ENCODE measurements around the gene ITGB5. TPM values are rescaled to one million over a fixed set of nuclear protein-coding genes. Genes with fewer than 3 reads are reported as not detected.

Gene ITGB5
- total RNA-seq, 1 experiment from 2014 or later: 67.2 TPM

DNA sequence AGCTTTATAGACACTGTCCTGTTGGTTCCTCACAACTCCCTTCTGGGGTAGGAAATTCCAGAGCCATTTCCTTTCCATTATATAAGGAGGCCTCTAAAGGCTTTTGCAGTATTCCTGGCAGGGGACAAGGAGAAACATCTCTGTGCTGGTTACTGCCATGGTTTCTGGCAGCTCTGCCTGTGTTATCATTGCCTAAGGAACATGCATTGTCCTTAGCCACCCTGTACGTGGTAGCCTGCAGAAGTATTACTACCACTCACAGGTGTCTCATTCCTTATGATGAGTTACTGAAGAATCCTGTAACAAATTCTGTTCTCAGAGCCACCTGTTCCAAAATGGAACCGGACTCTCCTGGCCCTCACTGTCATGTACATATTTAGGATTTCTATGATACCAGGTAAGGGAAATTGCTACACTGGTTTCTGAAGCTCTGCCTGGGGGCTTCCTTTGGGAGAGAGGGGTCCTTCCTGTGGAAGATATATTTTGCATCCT is 98.9 kb downstream of the ITGB5 start:
- H3F3A ChIP-seq (ENCODE audit: low read length, unreplicated experiment): no peaks in the 10 kb centered on the region
- H3K9ac ChIP-seq (ENCODE audit: low read length): no peak overlapping the region
- no peak for DNase-seq
- no peak overlapping the region for H2AFZ ChIP-seq (ENCODE audit: low read length)
- H3K9me3 ChIP-seq (ENCODE audit: low read length): no peaks in the 10 kb centered on the region
- no TSS peak for BruUV-seq (replicated peaks)
- H3K79me2 ChIP-seq (ENCODE audit: low read length): no peaks in the 10 kb centered on the region
- H3K27me3 ChIP-seq (ENCODE audit: low read length): no peaks in the 10 kb centered on the region
- no peak for ATAC-seq
- no peaks in the 10 kb centered on the region for H3K9me2 ChIP-seq (replicated peaks; ENCODE audit: low read length)
- no peak overlapping the region for H3K4me3 ChIP-seq (ENCODE audit: low read length)
- H3K36me3 ChIP-seq (ENCODE audit: low read depth, low read length): no peaks in the 10 kb centered on the region
- no peaks in the 10 kb centered on the region for H4K20me1 ChIP-seq (ENCODE audit: low read length)
- H3K27ac ChIP-seq (ENCODE audit: low read length): no peak overlapping the region
- intact Hi-C loops (cut with micrococcal nuclease): no loop called here
- ChIA-PET CTCF (no interaction called here), POLR2A (ENCODE audit: unreplicated experiment) (no interaction called here)
- peaks cover 11% of the 10 kb centered on the region for H3K4me1 ChIP-seq (ENCODE audit: insufficient read depth, low read length)
- TF ChIP-seq CTCF (conservative IDR thresholded peaks at IDR 0.05; ENCODE audit: low read depth, low read length) (no peak), EZH2phosphoT487 (IDR thresholded peaks at IDR 0.05; ENCODE audit: borderline replicate concordance, low read length) (no peak), EZH2 (IDR thresholded peaks at IDR 0.05; ENCODE audit: low read length, unreplicated experiment) (no peak)
- H3K4me2 ChIP-seq (ENCODE audit: low read length): no peak overlapping the region

GRCh38 chr3:124787476-124788195 is 99.5 kb downstream of the ITGB5 start:
- H3K4me3 ChIP-seq (ENCODE audit: low read length): no peak overlapping the region
- no peak overlapping the region for H3K9ac ChIP-seq (ENCODE audit: low read length)
- intact Hi-C loops (cut with micrococcal nuclease): loop anchor here (1.0 to 2.0 kb wide), 3 partner anchors 49 to 114 kb away; no protein-coding TSS in a partner anchor
- H3K9me2 ChIP-seq (replicated peaks; ENCODE audit: low read length): no peaks in the 10 kb centered on the region
- H3K4me1 ChIP-seq (ENCODE audit: insufficient read depth, low read length): peaks cover 6% of the 10 kb centered on the region
- no peaks in the 10 kb centered on the region for H3K79me2 ChIP-seq (ENCODE audit: low read length)
- no peaks in the 10 kb centered on the region for H3K27me3 ChIP-seq (ENCODE audit: low read length)
- H3F3A ChIP-seq (ENCODE audit: low read length, unreplicated experiment): no peaks in the 10 kb centered on the region
- no peaks in the 10 kb centered on the region for H3K9me3 ChIP-seq (ENCODE audit: low read length)
- no peak for TF ChIP-seq EZH2 (IDR thresholded peaks at IDR 0.05; ENCODE audit: low read length, unreplicated experiment)
- no peak for TF ChIP-seq EZH2phosphoT487 (IDR thresholded peaks at IDR 0.05; ENCODE audit: borderline replicate concordance, low read length)
- TF ChIP-seq CTCF (conservative IDR thresholded peaks at IDR 0.05; ENCODE audit: low read depth, low read length): no peak
- H3K4me2 ChIP-seq (ENCODE audit: low read length): no peak overlapping the region
- BruUV-seq (replicated peaks): no TSS peak
- POLR2A ChIA-PET (ENCODE audit: unreplicated experiment): no interaction called here
- DNase-seq (no peak), ATAC-seq (no peak)
- CTCF ChIA-PET: interaction anchor here (0.7 to 2.0 kb wide), 2 partner anchors 96 to 114 kb away, joined by 7 to 20 read pairs; no protein-coding TSS in a partner anchor
- H4K20me1 ChIP-seq (ENCODE audit: low read length): no peaks in the 10 kb centered on the region
- H3K27ac ChIP-seq (ENCODE audit: low read length): peak overlapping the region; percentile 37; the same call in 1 of the 2 replicates
- no peaks in the 10 kb centered on the region for H3K36me3 ChIP-seq (ENCODE audit: low read depth, low read length)
- H2AFZ ChIP-seq (ENCODE audit: low read length): no peak overlapping the region
